GM12865 (cell line): ENCODE results near the gene VAMP3.

Experiments used
- DNase-seq: peaks from one replicate; pipeline ENCODE4 v3.0.0; 2010; ENCODE audit warnings: low read depth
- H3K4me3 ChIP-seq: 2 replicates; pipeline ENCODE4 v1.5.1; 2011; ENCODE audit warnings: mild to moderate bottlenecking, low read depth, low read length, control low read depth
- CTCF ChIP-seq: IDR thresholded peaks from 2 replicates; pipeline ENCODE4 v1.5.1; 2011; ENCODE audit warnings: low read length, control low read depth, low read depth, inconsistent platforms; ENCODE audit not compliant: insufficient read depth; ENCODE audit errors: missing control alignments

VAMP3 gene

GRCh38 chr1:7770997-7771822 is at the start of gene VAMP3:
Gene VAMP3 (plus strand): TSS chr1:7771296. CDS start chr1:7771384, 88 bp downstream.
- TF ChIP-seq CTCF, result no peak
- H3K4me3 ChIP-seq, result peak within 1 kb of the TSS; percentile 89
- DNase-seq, result peak; percentile 89

GRCh38 chr1:7721940-7722669 is 49.0 kb upstream of the VAMP3 start:
- no peak for TF ChIP-seq CTCF
- H3K4me3 ChIP-seq, result no peak overlapping the region
- no peak for DNase-seq

DNA sequence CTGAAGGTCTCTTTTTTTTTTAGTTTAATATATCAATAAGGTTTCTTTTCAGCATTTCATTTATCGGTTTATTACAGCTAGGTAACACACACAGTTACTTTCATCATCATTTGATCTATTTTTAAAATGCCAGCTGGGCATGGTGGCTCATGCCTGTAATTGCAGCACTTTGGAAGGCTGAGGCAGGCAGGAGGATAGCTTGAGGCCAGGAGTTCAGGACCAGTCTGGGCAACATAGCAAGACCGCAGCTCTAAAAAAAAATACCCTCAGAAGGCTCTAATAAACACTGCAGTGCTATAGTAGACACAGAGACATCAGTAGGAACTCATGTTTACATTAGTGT is 48.5 kb upstream of the VAMP3 start:
- TF ChIP-seq CTCF, result no peak
- no peak overlapping the region for H3K4me3 ChIP-seq
- no peak for DNase-seq

GRCh38 chr1:7726623-7727022 is 44.5 kb upstream of the VAMP3 start:
- H3K4me3 ChIP-seq, result no peak overlapping the region

GRCh38 chr1:7727809-7728471 is 43.2 kb upstream of the VAMP3 start:
- H3K4me3 ChIP-seq, result no peak overlapping the region
- DNase-seq, result no peak
- no peak for TF ChIP-seq CTCF

More at GRCh38 chr1:7726623-7727022, 44.5 kb upstream of the VAMP3 start:
- no peak for DNase-seq
- no peak for TF ChIP-seq CTCF

GRCh38 chr1:7729761-7730160 is 41.3 kb upstream of the VAMP3 start:
- no peak for TF ChIP-seq CTCF

More at GRCh38 chr1:7729761-7730160, 41.3 kb upstream of the VAMP3 start:
- H3K4me3 ChIP-seq, result no peak overlapping the region
- DNase-seq, result no peak
